K562 (cell line): ENCODE results near the gene MAP3K6.
A peak's percentile ranks its signal among the peaks of the same experiment; 100 is the strongest.

ENCODE experiments used
- CBFA2T2 ChIP-seq: fragments of 450-650 bp; conservative IDR thresholded peaks from 2 replicates; pipeline ENCODE4 v1.6.1; 2017; ENCODE audit warnings: mild to moderate bottlenecking
- CHD4 ChIP-seq: fragments of 200-600 bp; sonication (generic); IDR thresholded peaks from 3 replicates; pipeline ENCODE4 v1.6.1; 2012; ENCODE audit warnings: low read depth, mild to moderate bottlenecking, mixed read lengths, low read length, inconsistent platforms; ENCODE audit not compliant: insufficient read depth, insufficient replicate concordance, poor library complexity, severe bottlenecking
- ELK1 ChIP-seq: sonication (generic); formaldehyde crosslinking; IDR thresholded peaks from 2 replicates; pipeline ENCODE4 v1.8.1; 2022; ENCODE audit warnings: missing genetic modification reagents
- FOXA3 ChIP-seq, 2 experiments: fragments of 450-650 bp in 1 of 2; sonication (generic) in 1 of 2; formaldehyde crosslinking; IDR thresholded peaks in 1 of 2; conservative IDR thresholded peaks in 1 of 2; 2 replicates each; pipeline versions ENCODE4 v1.4.0 to v1.8.0; 2020 to 2022; ENCODE audit warnings: mild to moderate bottlenecking in 2 of 2, missing genetic modification reagents in 1 of 2
- KDM4B ChIP-seq, 2 experiments: fragments of 450-650 bp in 1 of 2; sonication (generic) in 1 of 2; IDR thresholded peaks; 2 replicates each; pipeline ENCODE4 v1.6.1; 2016 to 2017; ENCODE audit warnings: borderline replicate concordance in 2 of 2, antibody characterized with exemption in 1 of 2, low read depth in 1 of 2, mild to moderate bottlenecking in 1 of 2
- POLR2A ChIP-seq: fragments of 450-650 bp; conservative IDR thresholded peaks from 2 replicates; pipeline ENCODE4 v1.6.1; 2016
- ZBTB5 ChIP-seq: fragments of 450-650 bp; IDR thresholded peaks from 2 replicates; pipeline ENCODE4 v1.6.1; 2017; ENCODE audit warnings: antibody characterized with exemption

GRCh38 chr1:27392096-27392777, 25.5 kb upstream of the MAP3K6 start, which contains the start of gene GPR3:
- TF ChIP-seq ELK1 (CRISPR knock-in tag) (0 out of 2 replicates have a peak, but pooled peaks have one; percentile 69), FOXA3 (CRISPR knock-in tag; conservative IDR thresholded peaks at IDR 0.05 in 1 of 2, IDR thresholded peaks at IDR 0.05 in 1 of 2) (no peak), CBFA2T2 (no peak), ZBTB5 (no peak), CHD4 (no peak), POLR2A (peak; percentile 70), KDM4B (IDR thresholded peaks at IDR 0.05; ENCODE audit: borderline replicate concordance in 2 of 2, low read depth in 1 of 2) (no peak)
